Cardiac muscle cell (in vitro differentiated cells and primary cell): Measurements from ENCODE around the gene YWHAB. TPM values are rescaled to one million over a fixed set of nuclear protein-coding genes. Genes with fewer than 3 reads are reported as not detected.

Source experiments
- DNase-seq, 2 donors: peaks; one replicate each; pipeline versions ENCODE4 v3.0.0 to v3.0.0-alpha.2; 2010 to 2017; ENCODE audit warnings: low read depth in 1 of 2, low spot score in 1 of 2
- H3K27ac ChIP-seq: fragments of 200-600 bp; sonication (generic); 2 replicates; pipeline ENCODE4 v1.5.1; 2016
- H3K27me3 ChIP-seq: fragments of 200-600 bp; sonication (generic); 2 replicates; pipeline ENCODE4 v1.6.0; 2016; ENCODE audit warnings: control low read depth
- H3K36me3 ChIP-seq: fragments of 200-600 bp; sonication (generic); 2 replicates; pipeline ENCODE4 v1.5.1; 2016; ENCODE audit warnings: control low read depth
- H3K4me1 ChIP-seq: fragments of 200-600 bp; sonication (generic); 2 replicates; pipeline ENCODE4 v1.8.1; 2017; ENCODE audit warnings: low read depth, mild to moderate bottlenecking, mixed run types
- H3K4me3 ChIP-seq: fragments of 200-600 bp; sonication (generic); 2 replicates; pipeline ENCODE4 v1.5.1; 2016; ENCODE audit warnings: mild to moderate bottlenecking
- H3K9me3 ChIP-seq: fragments of 200-600 bp; sonication (generic); 2 replicates; pipeline ENCODE4 v1.5.1; 2017; ENCODE audit warnings: low read depth, mild to moderate bottlenecking, control low read depth
- polyA plus RNA-seq: library from polyadenylated mRNA; unstranded; fragments of >200 nt; fragmentation: Nextera tagmentation; extraction: Ambion mirVana; gene quantifications from 2 replicates; pipeline ENCODE4 v1.2.1, GENCODE V29; 2016
- total RNA-seq: library from RNA; depleted of rRNA; stranded (reverse); fragments of >200 nt; gene quantifications from 2 replicates; pipeline ENCODE4 v1.2.3, GENCODE V29; 2016
- TF ChIP-seq, protein P1 (sequence below): IDR thresholded peaks from 2 replicates; pipeline ENCODE4 v1.5.1; 2012; ENCODE audit warnings: low read depth, mild to moderate bottlenecking, low read length

Gene YWHAB
- total and polyA plus RNA-seq, 2 experiments from 2014 or later: 66.0 to 242 TPM

DNA sequence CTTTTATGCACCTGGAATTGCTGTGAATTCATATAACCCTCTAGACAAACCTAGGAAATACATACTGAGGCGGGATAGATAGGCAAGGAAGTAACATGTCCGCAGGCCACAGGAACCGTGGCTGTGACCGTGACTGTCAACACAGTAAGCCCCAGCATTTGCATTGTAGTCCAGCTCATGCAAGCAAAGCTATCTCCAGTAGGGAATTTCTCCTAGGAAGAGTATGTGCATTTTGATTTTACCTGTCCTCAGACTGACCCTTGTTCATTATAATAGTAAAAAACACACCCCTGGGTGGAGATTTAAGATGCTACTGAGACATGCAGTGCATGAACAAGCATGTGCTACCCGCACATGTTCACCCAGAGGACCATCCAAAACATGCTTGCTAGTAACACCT is 44.7 kb upstream of the YWHAB start:
- no peaks in the 10 kb centered on the region for H3K9me3 ChIP-seq
- H3K4me3 ChIP-seq: no peak overlapping the region
- peaks cover 5% of the 10 kb centered on the region for H3K4me1 ChIP-seq
- H3K36me3 ChIP-seq: no peaks in the 10 kb centered on the region
- H3K27ac ChIP-seq: no peak overlapping the region
- no peaks in the 10 kb centered on the region for H3K27me3 ChIP-seq
- no peak for DNase-seq
- TF ChIP-seq, protein P1, sequence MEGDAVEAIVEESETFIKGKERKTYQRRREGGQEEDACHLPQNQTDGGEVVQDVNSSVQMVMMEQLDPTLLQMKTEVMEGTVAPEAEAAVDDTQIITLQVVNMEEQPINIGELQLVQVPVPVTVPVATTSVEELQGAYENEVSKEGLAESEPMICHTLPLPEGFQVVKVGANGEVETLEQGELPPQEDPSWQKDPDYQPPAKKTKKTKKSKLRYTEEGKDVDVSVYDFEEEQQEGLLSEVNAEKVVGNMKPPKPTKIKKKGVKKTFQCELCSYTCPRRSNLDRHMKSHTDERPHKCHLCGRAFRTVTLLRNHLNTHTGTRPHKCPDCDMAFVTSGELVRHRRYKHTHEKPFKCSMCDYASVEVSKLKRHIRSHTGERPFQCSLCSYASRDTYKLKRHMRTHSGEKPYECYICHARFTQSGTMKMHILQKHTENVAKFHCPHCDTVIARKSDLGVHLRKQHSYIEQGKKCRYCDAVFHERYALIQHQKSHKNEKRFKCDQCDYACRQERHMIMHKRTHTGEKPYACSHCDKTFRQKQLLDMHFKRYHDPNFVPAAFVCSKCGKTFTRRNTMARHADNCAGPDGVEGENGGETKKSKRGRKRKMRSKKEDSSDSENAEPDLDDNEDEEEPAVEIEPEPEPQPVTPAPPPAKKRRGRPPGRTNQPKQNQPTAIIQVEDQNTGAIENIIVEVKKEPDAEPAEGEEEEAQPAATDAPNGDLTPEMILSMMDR: no peak

DNA sequence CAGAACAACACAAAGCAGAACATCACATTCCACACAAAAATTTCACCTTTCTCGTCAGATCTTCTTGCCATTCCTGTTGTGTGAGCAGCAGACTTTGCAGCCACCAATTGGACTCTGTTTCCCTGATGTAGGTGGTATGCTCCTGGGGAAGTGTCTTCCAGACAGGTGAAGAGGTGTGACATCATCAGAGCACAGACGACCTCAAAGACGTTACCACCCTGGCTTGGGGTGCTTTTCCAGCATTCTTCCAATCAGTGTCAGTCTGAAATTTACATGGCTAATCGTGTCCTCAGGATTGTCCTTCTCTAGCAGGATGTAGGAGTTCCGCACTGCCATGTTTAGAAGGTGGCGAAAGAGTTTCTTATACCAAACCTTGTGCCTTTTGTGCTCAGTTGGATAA is 43.5 kb upstream of the YWHAB start:
- no peaks in the 10 kb centered on the region for H3K36me3 ChIP-seq
- H3K4me3 ChIP-seq: no peak overlapping the region
- H3K27me3 ChIP-seq: no peaks in the 10 kb centered on the region
- H3K27ac ChIP-seq: no peak overlapping the region
- TF ChIP-seq, protein P1: no peak
- no peaks in the 10 kb centered on the region for H3K9me3 ChIP-seq
- no peak for DNase-seq
- peaks cover 5% of the 10 kb centered on the region for H3K4me1 ChIP-seq

DNA sequence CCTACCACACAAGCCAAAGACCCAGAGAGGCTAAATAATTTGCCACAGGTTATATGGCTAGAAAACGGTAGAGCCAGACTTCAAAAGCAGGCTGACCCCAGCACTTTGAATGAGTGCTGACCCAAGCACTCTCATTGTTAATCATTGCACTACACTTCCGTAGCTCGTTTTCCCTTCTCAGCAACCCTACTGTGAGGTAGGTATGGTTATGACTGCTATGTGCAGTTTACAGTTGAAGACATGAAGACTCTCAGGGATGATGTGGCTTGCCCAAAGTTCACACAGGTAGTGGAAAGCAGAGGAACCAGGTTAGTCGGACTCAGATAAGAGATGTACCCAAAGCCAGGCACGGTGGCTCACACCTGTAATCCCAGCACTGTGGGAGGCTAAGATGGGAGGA is 41.6 kb upstream of the YWHAB start:
- Histone ChIP-seq H3K4me1 (no peaks in the 10 kb centered on the region), H3K9me3 (no peaks in the 10 kb centered on the region), H3K27me3 (no peaks in the 10 kb centered on the region), H3K4me3 (no peak overlapping the region), H3K27ac (no peak overlapping the region), H3K36me3 (no peaks in the 10 kb centered on the region)
- no peak for DNase-seq
- TF ChIP-seq, protein P1: no peak

DNA sequence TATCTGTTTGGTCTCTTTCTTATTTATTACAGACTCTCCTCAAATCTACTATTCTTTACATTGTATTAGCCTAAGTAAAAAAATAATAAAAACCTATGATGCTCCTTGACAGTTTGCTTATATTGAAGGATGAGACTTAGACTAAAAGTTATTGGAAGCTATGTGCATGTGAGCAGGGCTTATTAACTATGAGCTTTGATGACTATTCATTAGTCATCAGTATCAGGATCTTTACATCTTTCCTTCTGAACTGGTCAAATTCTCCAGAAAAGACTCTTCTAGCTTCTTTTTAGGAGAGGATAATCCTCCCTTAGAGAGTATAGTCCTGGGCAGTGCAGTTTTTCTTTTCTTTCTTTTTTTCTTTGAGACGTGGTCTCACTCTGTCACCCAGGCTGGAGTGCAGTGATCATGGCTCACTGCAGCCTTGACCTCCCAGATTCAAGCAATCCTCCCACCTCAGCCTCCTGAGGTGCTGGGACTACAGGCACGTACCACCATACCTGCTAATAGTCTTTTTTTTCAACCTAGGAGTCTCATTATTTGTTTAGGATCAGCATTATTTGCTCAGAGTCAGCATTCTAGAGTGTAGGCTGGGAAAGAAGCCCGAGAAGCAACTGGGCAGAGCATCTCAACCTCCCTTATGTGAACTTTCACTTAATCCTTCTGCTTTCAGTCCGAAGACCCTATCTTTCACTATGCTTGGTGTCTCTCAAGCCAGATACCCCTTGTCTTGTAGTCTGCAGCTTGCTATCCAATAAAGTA is 37.1 kb upstream of the YWHAB start:
- no peak for DNase-seq
- no peaks in the 10 kb centered on the region for H3K9me3 ChIP-seq
- no peaks in the 10 kb centered on the region for H3K4me1 ChIP-seq
- no peak overlapping the region for H3K4me3 ChIP-seq
- no peaks in the 10 kb centered on the region for H3K27me3 ChIP-seq
- TF ChIP-seq, protein P1: no peak
- H3K27ac ChIP-seq: no peak overlapping the region
- H3K36me3 ChIP-seq: no peaks in the 10 kb centered on the region

DNA sequence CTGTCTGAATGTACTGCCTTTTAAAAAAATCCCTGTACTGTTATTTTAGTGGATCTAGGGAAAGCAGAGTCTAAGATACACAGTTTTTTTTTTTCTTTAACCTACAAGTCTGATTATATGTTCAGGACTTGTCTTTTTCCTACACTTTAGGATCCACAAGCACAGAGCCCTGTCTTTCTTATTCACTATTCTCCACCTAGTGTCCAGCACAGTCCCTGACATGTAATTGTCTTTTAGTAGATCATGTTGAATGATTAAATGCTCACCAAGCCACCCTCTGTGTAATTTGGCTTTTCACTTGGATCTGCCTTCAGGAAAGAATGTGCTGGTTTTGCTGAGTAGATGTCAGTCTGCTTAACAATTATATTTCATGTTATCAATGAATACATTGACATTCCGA is 35.8 kb upstream of the YWHAB start:
- H3K27me3 ChIP-seq: no peaks in the 10 kb centered on the region
- no peak for DNase-seq
- H3K9me3 ChIP-seq: no peaks in the 10 kb centered on the region
- TF ChIP-seq, protein P1: no peak
- H3K4me3 ChIP-seq: no peak overlapping the region
- no peak overlapping the region for H3K27ac ChIP-seq
- no peaks in the 10 kb centered on the region for H3K36me3 ChIP-seq
- H3K4me1 ChIP-seq: no peaks in the 10 kb centered on the region
